Mucosa of descending colon (tissue), 3 donors: Measurements from ENCODE around the gene CDKN2B-AS1. TPM values are rescaled to one million over a fixed set of nuclear protein-coding genes. Genes with fewer than 3 reads are reported as not detected.
A peak's percentile ranks its signal among the peaks of the same experiment; 100 is the strongest.
"Not testable (repeated sequence)": the region's sequence is repeated elsewhere in the genome, so short reads cannot be mapped to it uniquely, and the experiment has no call there.

ENCODE experiments used
- ATAC-seq: fragments of 200-7000 bp; cut with Tn5 transposase; one replicate; pipeline ENCODE4 v1.9.1; 2020; ENCODE audit warnings: mild to moderate bottlenecking, moderate library complexity
- DNase-seq, 3 donors: peaks; one replicate each; pipeline ENCODE4 v3.0.0-alpha.2; 2020
- H3K36me3 ChIP-seq: fragments of 200-600 bp; one replicate; pipeline ENCODE4 v1.8.0; 2021; ENCODE audit warnings: low read depth, mild to moderate bottlenecking
- H3K4me1 ChIP-seq: fragments of 200-600 bp; one replicate; pipeline ENCODE4 v1.8.0; 2021; ENCODE audit warnings: low read depth, mild to moderate bottlenecking
- H3K4me3 ChIP-seq: fragments of 200-600 bp; one replicate; pipeline ENCODE4 v1.8.0; 2021; ENCODE audit warnings: mild to moderate bottlenecking
- H3K9me3 ChIP-seq: fragments of 200-600 bp; one replicate; pipeline ENCODE4 v1.8.0; 2021; ENCODE audit warnings: mild to moderate bottlenecking
- CTCF ChIP-seq: fragments of 200-600 bp; IDR thresholded peaks from one replicate; pipeline ENCODE4 v1.8.0; 2022; ENCODE audit warnings: antibody characterized with exemption, mild to moderate bottlenecking
- intact Hi-C, 2 donors: fragments of 100-400 bp; cut with DNase I in 1 of 2; cut with micrococcal nuclease in 1 of 2; formaldehyde crosslinking; loops; one replicate each; pipeline versions ENCODE4 v1.11.0 to v1.11.1; 2022; cut with DNase I, micrococcal nuclease
- total RNA-seq, 3 donors: library from RNA; stranded (reverse); fragmentation: NEBNext Ultra II Directional in 2 of 3; extraction: Animal tissue kit (Norgen Biotek cat#: 25700) in 2 of 3; gene quantifications; one replicate each; pipeline versions ENCODE4 v1.2.1 to v1.2.4, GENCODE V29; 2021 to 2023
- donor health status: DM: no; HTN: no; CAD: no; lungs with moderate emphysema.
- donor health status: DM: no; HTN: no; CAD: no.
- donor health status: DM: no; HTN: yes; CAD: no.

CDKN2B-AS1 gene
- total RNA-seq, 3 donors from 2014 or later = 48.3 to 134 (median 78.7) TPM

- peak; percentile 27 for ATAC-seq
- DNase-seq = no peak
- no peak overlapping the region for H3K4me3 ChIP-seq
- H3K9me3 ChIP-seq = no peaks in the 10 kb centered on the region
- TF ChIP-seq CTCF = no peak
- no peaks in the 10 kb centered on the region for H3K36me3 ChIP-seq
- intact Hi-C loops = no loop called here
- H3K4me1 ChIP-seq = no peaks in the 10 kb centered on the region
Observed at GRCh38 chr9:22052376-22052945, 57.9 kb downstream of the CDKN2B-AS1 start.

GRCh38 chr9:22053178-22053577 lies 58.6 kb downstream of the CDKN2B-AS1 start:
- H3K9me3 ChIP-seq = no peaks in the 10 kb centered on the region
- H3K36me3 ChIP-seq = no peaks in the 10 kb centered on the region
- H3K4me3 ChIP-seq = no peak overlapping the region
- ATAC-seq (no peak), DNase-seq (no peak)
- TF ChIP-seq CTCF = no peak
- H3K4me1 ChIP-seq = no peaks in the 10 kb centered on the region
- intact Hi-C loops = no loop called here

- Histone ChIP-seq H3K4me3 (no peak overlapping the region), H3K9me3 (no peaks in the 10 kb centered on the region), H3K4me1 (no peaks in the 10 kb centered on the region), H3K36me3 (no peaks in the 10 kb centered on the region)
- no peak for TF ChIP-seq CTCF
- ATAC-seq = no peak
- no peak for DNase-seq
- intact Hi-C loops = no loop called here
Observed at GRCh38 chr9:22054076-22054475, 59.5 kb downstream of the CDKN2B-AS1 start.

- ATAC-seq = no peak
- no peaks in the 10 kb centered on the region for H3K9me3 ChIP-seq
- H3K36me3 ChIP-seq = no peaks in the 10 kb centered on the region
- H3K4me1 ChIP-seq = no peaks in the 10 kb centered on the region
- no peak for TF ChIP-seq CTCF
- H3K4me3 ChIP-seq = no peak overlapping the region
- no peak for DNase-seq
- intact Hi-C loops = no loop called here
Observed at GRCh38 chr9:22054529-22054928, 59.9 kb downstream of the CDKN2B-AS1 start.

GRCh38 chr9:22055090-22055489 lies 60.5 kb downstream of the CDKN2B-AS1 start:
- no peak for TF ChIP-seq CTCF
- H3K36me3 ChIP-seq = no peaks in the 10 kb centered on the region
- ATAC-seq (no peak), DNase-seq (no peak)
- no peaks in the 10 kb centered on the region for H3K9me3 ChIP-seq
- H3K4me1 ChIP-seq = no peaks in the 10 kb centered on the region
- intact Hi-C loops = no loop called here
- no peak overlapping the region for H3K4me3 ChIP-seq

- intact Hi-C loops = no loop called here
- DNase-seq = no peak
- H3K4me3 ChIP-seq = no peak overlapping the region
- no peaks in the 10 kb centered on the region for H3K9me3 ChIP-seq
- no peaks in the 10 kb centered on the region for H3K4me1 ChIP-seq
- no peak for ATAC-seq
- H3K36me3 ChIP-seq = no peaks in the 10 kb centered on the region
- TF ChIP-seq CTCF = no peak
Observed at GRCh38 chr9:22056402-22056801, 61.8 kb downstream of the CDKN2B-AS1 start.

- not testable (repeated sequence) for DNase-seq, ATAC-seq
Observed at GRCh38 chr9:22057972-22058371, 63.4 kb downstream of the CDKN2B-AS1 start.

More at GRCh38 chr9:22057972-22058371, 63.4 kb downstream of the CDKN2B-AS1 start:
- intact Hi-C loops, H3K36me3 ChIP-seq, H3K4me3 ChIP-seq, H3K4me1 ChIP-seq, H3K9me3 ChIP-seq: not testable (repeated sequence)
